Measurements from ENCODE around the gene ROBO1.

- TF ChIP-seq BACH1 (IDR thresholded peaks at IDR 0.05; ENCODE audit: low read length), result no peak
- TF ChIP-seq TCF12 (IDR thresholded peaks at IDR 0.05; ENCODE audit: low read depth, low read length), result no peak
Measured at GRCh38 chr3:78706906-78707523, 1060.8 kb downstream of the ROBO1 start.
